HCT116 (cell line): Measurements from ENCODE around the gene BTBD9. TPM values are rescaled to one million over a fixed set of nuclear protein-coding genes. Genes with fewer than 3 reads are reported as not detected.

Experiments used
- ATAC-seq: fragments of 200-7000 bp; cut with Tn5 transposase; 2 replicates; pipeline ENCODE4 v1.9.1; 2020; ENCODE audit warnings: mild to moderate bottlenecking, moderate library complexity
- BruUV-seq: library from RNA; stranded (reverse); fragments of 400-500 nt; replicated peaks from 2 replicates; lab custom pipeline; 2021; lab: Mats Ljungman, UMichigan
- CTCF ChIA-PET: fragments of 300-600 bp; sonication (Branson Sonifier 250); formaldehyde crosslinking; loops from one replicate; lab custom pipeline; 2021; ENCODE audit warnings: antibody characterized with exemption; lab: Charles Lee
- POLR2A ChIA-PET: fragments of 300-600, 350-600 bp; sonication (Branson Sonifier 250); formaldehyde crosslinking; loops from one replicate; lab custom pipeline; 2021; ENCODE audit warnings: antibody characterized with exemption; lab: Charles Lee
- RAD21 ChIA-PET, 2 experiments: fragments of 300-600 bp; sonication (Branson Sonifier 250); formaldehyde crosslinking; loops; one replicate each; lab custom pipeline; 2023; ENCODE audit warnings: low total read pairs in 2 of 2; ENCODE audit not compliant: uncharacterized antibody in 2 of 2, unreplicated experiment in 2 of 2, low non-redundant PET in 1 of 2; lab: Charles Lee
- DNase-seq: peaks from one replicate; pipeline ENCODE4 v3.0.0-alpha.2; 2010; ENCODE audit warnings: low read depth, low spot score
- H2AFZ ChIP-seq: fragments of 200-600 bp; shearing (Covaris generic), sonication (generic); 2 replicates; pipeline ENCODE4 v1.6.1; 2017; ENCODE audit warnings: low read depth, mixed run types, mixed read lengths, antibody characterized with exemption, low read length; ENCODE audit not compliant: poor library complexity, severe bottlenecking
- H3K27ac ChIP-seq: 2 replicates; pipeline ENCODE4 v1.5.1; 2012; ENCODE audit warnings: low read depth, low read length
- H3K27me3 ChIP-seq: fragments of 200-600 bp; sonication (generic); 2 replicates; pipeline ENCODE4 v1.6.1; 2016; ENCODE audit warnings: mixed run types, low read length, mixed read lengths; ENCODE audit not compliant: insufficient read depth
- H3K36me3 ChIP-seq, 2 experiments: fragments of 200-500 bp in 1 of 2; fragments of 200-600 bp in 1 of 2; sonication (Bioruptor generic) in 1 of 2; sonication (generic) in 1 of 2; 2 replicates each; pipeline versions ENCODE4 v1.5.1 to v1.6.1; 2014 to 2016; ENCODE audit warnings: low read length in 2 of 2, inconsistent platforms in 1 of 2, mixed read lengths in 1 of 2, mixed run types in 1 of 2; ENCODE audit not compliant: insufficient read depth in 2 of 2, control insufficient read depth in 1 of 2
- H3K4me1 ChIP-seq, 2 experiments: fragments of 200-600 bp in 1 of 2; sonication (generic) in 1 of 2; 2 replicates each; pipeline versions ENCODE4 v1.5.1 to v1.6.1; 2012 to 2017; ENCODE audit warnings: low read length in 2 of 2, inconsistent platforms in 1 of 2, mild to moderate bottlenecking in 1 of 2, mixed read lengths in 1 of 2, mixed run types in 1 of 2, moderate library complexity in 1 of 2; ENCODE audit not compliant: insufficient read depth in 2 of 2, control insufficient read depth in 1 of 2
- H3K4me2 ChIP-seq: fragments of 200-600 bp; sonication (generic); 2 replicates; pipeline ENCODE4 v1.6.1; 2017; ENCODE audit warnings: mixed run types, low read length, mixed read lengths
- H3K4me3 ChIP-seq, 2 experiments: fragments of 200-600 bp in 1 of 2; sonication (generic) in 1 of 2; replicated peaks in 1 of 2; 2 replicates each; pipeline ENCODE4 v1.5.1; 2011 to 2016; ENCODE audit warnings: low read length in 2 of 2, control low read depth in 1 of 2, low read depth in 1 of 2, mild to moderate bottlenecking in 1 of 2, mixed read lengths in 1 of 2, mixed run types in 1 of 2
- H3K79me2 ChIP-seq: fragments of 200-600 bp; sonication (generic); 2 replicates; pipeline ENCODE4 v1.6.1; 2017; ENCODE audit warnings: mild to moderate bottlenecking, mixed run types, low read length, moderate library complexity, mixed read lengths; ENCODE audit not compliant: insufficient read depth
- H3K9ac ChIP-seq: fragments of 200-600 bp; sonication (generic); 2 replicates; pipeline ENCODE4 v1.6.1; 2016; ENCODE audit warnings: low read length, mixed read lengths
- H3K9me2 ChIP-seq: fragments of 200-600 bp; sonication (generic), shearing (Covaris generic); 2 replicates; pipeline ENCODE4 v1.6.1; 2017; ENCODE audit warnings: mixed run types, mild to moderate bottlenecking, moderate library complexity; ENCODE audit not compliant: insufficient read depth
- H3K9me3 ChIP-seq, 2 experiments: fragments of 200-500 bp in 1 of 2; fragments of 200-600 bp in 1 of 2; sonication (Bioruptor generic) in 1 of 2; sonication (generic) in 1 of 2; 2 replicates each; pipeline ENCODE4 v1.6.1; 2014 to 2017; ENCODE audit warnings: low read length in 2 of 2, mixed read lengths in 2 of 2, inconsistent platforms in 1 of 2, low read depth in 1 of 2, mild to moderate bottlenecking in 1 of 2, mixed run types in 1 of 2, moderate library complexity in 1 of 2; ENCODE audit not compliant: control insufficient read depth in 1 of 2, insufficient read depth in 1 of 2
- H4K20me1 ChIP-seq: fragments of 200-600 bp; sonication (generic), shearing (Covaris generic); 2 replicates; pipeline ENCODE4 v1.6.1; 2017; ENCODE audit warnings: mixed run types, mild to moderate bottlenecking, moderate library complexity; ENCODE audit not compliant: insufficient read depth
- CEBPB ChIP-seq: IDR thresholded peaks from 2 replicates; pipeline ENCODE4 v1.6.1; 2012; ENCODE audit warnings: low read depth
- EGR1 ChIP-seq: IDR thresholded peaks from 2 replicates; pipeline ENCODE4 v1.6.1; 2012; ENCODE audit warnings: low read depth
- ELF1 ChIP-seq: IDR thresholded peaks from 2 replicates; pipeline ENCODE4 v1.6.1; 2012; ENCODE audit warnings: low read depth, borderline replicate concordance
- EZH2 ChIP-seq: fragments of 200-600 bp; sonication (generic); IDR thresholded peaks from 2 replicates; pipeline ENCODE4 v1.6.1; 2017; ENCODE audit warnings: antibody characterized with exemption, mixed run types
- EZH2phosphoT487 ChIP-seq: fragments of 200-600 bp; IDR thresholded peaks from 2 replicates; pipeline ENCODE4 v1.6.1; 2018; ENCODE audit warnings: antibody characterized with exemption, borderline replicate concordance
- FOSL1 ChIP-seq: IDR thresholded peaks from 2 replicates; pipeline ENCODE4 v1.6.1; 2012; ENCODE audit warnings: low read depth
- JUND ChIP-seq: IDR thresholded peaks from 2 replicates; pipeline ENCODE4 v1.6.1; 2012
- MAX ChIP-seq: IDR thresholded peaks from 2 replicates; pipeline ENCODE4 v1.6.1; 2012
- POLR2A ChIP-seq: IDR thresholded peaks from 2 replicates; pipeline ENCODE4 v1.7.0; 2011; ENCODE audit warnings: borderline replicate concordance; ENCODE audit not compliant: insufficient read depth, insufficient read length; ENCODE audit errors: extremely low read depth
- POLR2AphosphoS5 ChIP-seq: IDR thresholded peaks from 2 replicates; pipeline ENCODE4 v1.6.1; 2011; ENCODE audit warnings: mild to moderate bottlenecking, low read depth, low read length, moderate library complexity
- RAD21 ChIP-seq: IDR thresholded peaks from 2 replicates; pipeline ENCODE4 v1.6.1; 2012; ENCODE audit warnings: low read depth, mild to moderate bottlenecking
- SIN3A ChIP-seq: IDR thresholded peaks from 2 replicates; pipeline ENCODE4 v1.6.1; 2012; ENCODE audit warnings: low read depth
- SP1 ChIP-seq: IDR thresholded peaks from 2 replicates; pipeline ENCODE4 v1.6.1; 2012; ENCODE audit warnings: low read depth
- SRF ChIP-seq: IDR thresholded peaks from 2 replicates; pipeline ENCODE4 v1.6.1; 2012; ENCODE audit warnings: low read depth
- TCF7L2 ChIP-seq: IDR thresholded peaks from 2 replicates; pipeline ENCODE4 v1.7.0; 2011; ENCODE audit warnings: borderline replicate concordance, inconsistent platforms; ENCODE audit not compliant: insufficient read depth, insufficient read length; ENCODE audit errors: extremely low read depth
- YY1 ChIP-seq: IDR thresholded peaks from 2 replicates; pipeline ENCODE4 v1.6.1; 2011; ENCODE audit warnings: low read length, low read depth, moderate library complexity, mild to moderate bottlenecking; ENCODE audit not compliant: insufficient replicate concordance; ENCODE audit errors: extremely low read depth
- ZBTB33 ChIP-seq: IDR thresholded peaks from 2 replicates; pipeline ENCODE4 v1.6.1; 2011; ENCODE audit warnings: mild to moderate bottlenecking, low read length, moderate library complexity; ENCODE audit not compliant: insufficient replicate concordance; ENCODE audit errors: extremely low read depth
- ZNF274 ChIP-seq: fragments of 200-500 bp; sonication (Bioruptor generic); IDR thresholded peaks from 2 replicates; pipeline ENCODE4 v1.6.1; 2014; ENCODE audit warnings: mild to moderate bottlenecking, low read depth, low read length, inconsistent platforms
- intact Hi-C: fragments of 100-400 bp; cut with micrococcal nuclease; formaldehyde crosslinking; loops from 2 replicates; pipeline ENCODE4 v1.10.0; 2022
- total RNA-seq: library from RNA; stranded (reverse); gene quantifications from one replicate; pipeline ENCODE4 v1.2.1, GENCODE V29; 2021; ENCODE audit not compliant: unreplicated experiment
- TF ChIP-seq, protein P1 (sequence below), 3 experiments: fragments of 200-600 bp in 1 of 3; sonication (generic) in 1 of 3; IDR thresholded peaks in 2 of 3; conservative IDR thresholded peaks in 1 of 3; 2 replicates each; pipeline ENCODE4 v1.5.1; 2012 to 2017; ENCODE audit warnings: low read depth in 2 of 3, low read length in 2 of 3, antibody characterized with exemption in 1 of 3, borderline replicate concordance in 1 of 3, control low read depth in 1 of 3, mild to moderate bottlenecking in 1 of 3, mixed read lengths in 1 of 3, mixed run types in 1 of 3, moderate library complexity in 1 of 3; ENCODE audit not compliant: insufficient read depth in 1 of 3
- TF ChIP-seq, protein P2 (sequence below): IDR thresholded peaks from 2 replicates; pipeline ENCODE4 v1.6.1; 2012

BTBD9 gene
- total RNA-seq, 1 experiment from 2014 or later = 10.9 TPM

DNA sequence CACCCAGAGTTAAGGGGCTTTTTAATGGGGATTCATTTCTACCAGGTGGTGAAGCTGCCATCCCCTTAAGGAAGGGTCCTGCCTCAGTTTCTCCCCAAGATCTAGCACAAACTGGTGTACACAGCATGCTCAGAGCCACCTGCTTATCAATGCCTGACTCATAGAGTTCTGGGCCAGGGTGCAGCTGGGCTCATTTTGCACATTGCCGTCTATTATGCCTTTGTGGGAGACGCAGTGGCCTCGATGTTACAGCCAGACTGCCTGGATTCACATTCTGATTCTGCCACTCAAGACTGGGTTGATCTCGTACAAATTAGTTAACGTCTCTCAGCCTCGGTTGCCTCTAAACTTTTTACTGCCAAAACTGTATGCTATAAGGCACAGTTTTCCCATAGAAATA lies 454.5 kb downstream of the BTBD9 start:
- ATAC-seq = no peak
- H3K27ac ChIP-seq = no peak overlapping the region
- H3K9me2 ChIP-seq = no peaks in the 10 kb centered on the region
- no TSS peak for BruUV-seq
- DNase-seq = no peak
- no peak overlapping the region for H2AFZ ChIP-seq
- no peak overlapping the region for H3K4me3 ChIP-seq
- no peaks in the 10 kb centered on the region for H3K4me1 ChIP-seq
- POLR2A ChIA-PET = no interaction called here
- RAD21 ChIA-PET = no interaction called here
- no peaks in the 10 kb centered on the region for H3K9me3 ChIP-seq
- intact Hi-C loops = no loop called here
- no peak overlapping the region for H3K9ac ChIP-seq
- H3K4me2 ChIP-seq = no peak overlapping the region
- no peak for TF ChIP-seq ZBTB33
- TF ChIP-seq, protein P1, sequence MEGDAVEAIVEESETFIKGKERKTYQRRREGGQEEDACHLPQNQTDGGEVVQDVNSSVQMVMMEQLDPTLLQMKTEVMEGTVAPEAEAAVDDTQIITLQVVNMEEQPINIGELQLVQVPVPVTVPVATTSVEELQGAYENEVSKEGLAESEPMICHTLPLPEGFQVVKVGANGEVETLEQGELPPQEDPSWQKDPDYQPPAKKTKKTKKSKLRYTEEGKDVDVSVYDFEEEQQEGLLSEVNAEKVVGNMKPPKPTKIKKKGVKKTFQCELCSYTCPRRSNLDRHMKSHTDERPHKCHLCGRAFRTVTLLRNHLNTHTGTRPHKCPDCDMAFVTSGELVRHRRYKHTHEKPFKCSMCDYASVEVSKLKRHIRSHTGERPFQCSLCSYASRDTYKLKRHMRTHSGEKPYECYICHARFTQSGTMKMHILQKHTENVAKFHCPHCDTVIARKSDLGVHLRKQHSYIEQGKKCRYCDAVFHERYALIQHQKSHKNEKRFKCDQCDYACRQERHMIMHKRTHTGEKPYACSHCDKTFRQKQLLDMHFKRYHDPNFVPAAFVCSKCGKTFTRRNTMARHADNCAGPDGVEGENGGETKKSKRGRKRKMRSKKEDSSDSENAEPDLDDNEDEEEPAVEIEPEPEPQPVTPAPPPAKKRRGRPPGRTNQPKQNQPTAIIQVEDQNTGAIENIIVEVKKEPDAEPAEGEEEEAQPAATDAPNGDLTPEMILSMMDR (IDR thresholded peaks at IDR 0.05 in 2 of 3, conservative IDR thresholded peaks at IDR 0.05 in 1 of 3; ENCODE audit: borderline replicate concordance in 1 of 3, insufficient read depth in 1 of 3, low read depth in 2 of 3, low read length in 2 of 3) = no peak
- no peak for TF ChIP-seq MAX
- TF ChIP-seq POLR2A = no peak
- no peak for TF ChIP-seq EZH2phosphoT487
- no peak for TF ChIP-seq EGR1
- TF ChIP-seq TCF7L2 = no peak
- TF ChIP-seq RAD21 = no peak
- TF ChIP-seq YY1 = no peak
- no peak for TF ChIP-seq SRF
- no peak for TF ChIP-seq JUND
- TF ChIP-seq SIN3A = no peak
- no peak for TF ChIP-seq ZNF274
- no peak for TF ChIP-seq EZH2
- no peak for TF ChIP-seq CEBPB
- TF ChIP-seq FOSL1 = no peak
- no peak for TF ChIP-seq ELF1
- no peak for TF ChIP-seq POLR2AphosphoS5
- TF ChIP-seq, protein P2, sequence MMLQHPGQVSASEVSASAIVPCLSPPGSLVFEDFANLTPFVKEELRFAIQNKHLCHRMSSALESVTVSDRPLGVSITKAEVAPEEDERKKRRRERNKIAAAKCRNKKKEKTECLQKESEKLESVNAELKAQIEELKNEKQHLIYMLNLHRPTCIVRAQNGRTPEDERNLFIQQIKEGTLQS = no peak
- TF ChIP-seq SP1 = no peak
- H3K36me3 ChIP-seq = no peaks in the 10 kb centered on the region
- no peaks in the 10 kb centered on the region for H4K20me1 ChIP-seq
- no peaks in the 10 kb centered on the region for H3K27me3 ChIP-seq
- no peaks in the 10 kb centered on the region for H3K79me2 ChIP-seq
- CTCF ChIA-PET = no interaction called here
